Heart left ventricle (tissue), 16 donors: ENCODE results near the gene EPB41. TPM values are rescaled to one million over a fixed set of nuclear protein-coding genes. Genes with fewer than 3 reads are reported as not detected.

ENCODE experiments used
- ATAC-seq, 4 donors: fragments of 200-7000 bp; cut with Tn5 transposase; one replicate each; pipeline ENCODE4 v1.9.1; 2020 to 2022; ENCODE audit warnings: moderate library complexity in 4 of 4, mild to moderate bottlenecking in 3 of 4, moderate number of reproducible peaks in 1 of 4
- DNase-seq, 5 donors: peaks; one replicate each; pipeline ENCODE4 v3.0.0-alpha.2; 2020
- H3K27ac ChIP-seq, 12 donors: fragments of 200-600 bp; sonication (generic) in 4 of 12; one replicate each; pipeline versions ENCODE4 v1.5.0 to v1.8.0; 2016 to 2022; ENCODE audit warnings: mild to moderate bottlenecking in 2 of 12
- H3K27me3 ChIP-seq, 9 donors: fragments of 200-600 bp; sonication (generic) in 2 of 9; one replicate each; pipeline versions ENCODE4 v1.5.1 to v1.8.0; 2016 to 2022; ENCODE audit warnings: mild to moderate bottlenecking in 3 of 9
- H3K36me3 ChIP-seq, 9 donors: fragments of 200-600 bp; sonication (generic) in 2 of 9; one replicate each; pipeline versions ENCODE4 v1.5.0 to v1.8.0; 2018 to 2022; ENCODE audit warnings: mild to moderate bottlenecking in 2 of 9
- H3K4me1 ChIP-seq, 12 donors: fragments of 200-600 bp; sonication (generic) in 4 of 12; one replicate each; pipeline versions ENCODE4 v1.5.0 to v1.8.0; 2016 to 2022; ENCODE audit warnings: mild to moderate bottlenecking in 3 of 12
- H3K4me3 ChIP-seq, 12 donors: fragments of 200-600 bp; sonication (generic) in 4 of 12; one replicate each; pipeline versions ENCODE4 v1.5.0 to v1.8.0; 2017 to 2022; ENCODE audit warnings: mild to moderate bottlenecking in 9 of 12, moderate library complexity in 4 of 12
- H3K9me3 ChIP-seq, 12 donors: fragments of 200-600 bp; sonication (generic) in 4 of 12; one replicate each; pipeline versions ENCODE4 v1.5.0 to v1.8.0; 2016 to 2022; ENCODE audit warnings: mild to moderate bottlenecking in 1 of 12
- CTCF ChIP-seq, 12 donors: fragments of 200-600 bp; sonication (generic) in 4 of 12; IDR thresholded peaks; one replicate each; pipeline versions ENCODE4 v1.5.0 to v1.8.0; 2018 to 2022; ENCODE audit warnings: antibody characterized with exemption in 12 of 12, mild to moderate bottlenecking in 5 of 12
- POLR2A ChIP-seq, 2 donors: fragments of 450-650 bp; IDR thresholded peaks; one replicate each; pipeline ENCODE4 v1.6.1; 2017; ENCODE audit warnings: antibody characterized with exemption in 2 of 2, mild to moderate bottlenecking in 2 of 2, moderate library complexity in 2 of 2
- WGBS, 4 donors: extraction: QIAGEN DNeasy Blood & Tissue Kit in 2 of 4; methylation state at CpG; one replicate each; pipeline versions ENCODE4 v1.1.5 to v1.1.7; 2013 to 2018; 5-methylcytosine and 5-hydroxymethylcytosine counted together
- intact Hi-C, 10 donors: fragments of 100-400 bp; cut with DNase I; formaldehyde crosslinking; loops; one replicate each; pipeline versions ENCODE4 v1.11.1 to v1.14.2; 2022
- polyA plus RNA-seq, 2 donors: library from polyadenylated mRNA; stranded (reverse); fragments of 200-250 nt; gene quantifications; one replicate each; pipeline ENCODE4 v1.2.3, GENCODE V29; 2013
- total RNA-seq, 9 donors: library from RNA; depleted of rRNA in 2 of 9; stranded (reverse); fragments of >200 nt in 2 of 9; fragmentation: NEBNext Ultra II Directional in 3 of 9; extraction: Animal tissue kit (Norgen Biotek cat#: 25700) in 3 of 9; gene quantifications; one replicate each; pipeline versions ENCODE4 v1.1.0 to v1.2.4, GENCODE V29; 2016 to 2023
- donor health status: ischemic (EF 13 %, LVEDD 7.1; RV severe dilation, severe dysfunction).
- donor health status: healthy with polysubstance abuse.
- donor health status: DM: no; HTN: yes; CAD: no.
- donor health status: DM: no; HTN: no; CAD: no.
- donor health status: ischemic (EF 25% LVEDD 6.9; RV normal size, moderate dysfunction).
- donor health status: ischemic (EF 25% LVEDD 5.7; RV mildly dilated, moderate dysfunction).
- donor health status: healthy.
- donor health status: DM: yes; HTN: yes; CAD: no.
- donor health status: ischemic (EF 35%, LVEDD 5.7; RV mildly dilated, moderate dysfunction).
- donor health status: nonischemic (EF 11% LVEDD 7.7; RV severe dilation, severe dysfunction).
- donor health status: DM: yes; HTN: yes; CAD: no.
- donor health status: PGD.
- donor health status: ischemic (EF 29% LVEDD 5.4; RV normal size, mild dysfunction).
- donor health status: nonischemic (EF 23%, LVEDD 6.1; RV moderate dilation, normal function).

Gene EPB41
- total and polyA plus RNA-seq, 11 donors: 7.8 to 34.4 (median 20.1) TPM

- DNase-seq (no peak), ATAC-seq (peak in 3 of 4 donors; percentile 42 to 73 (median 67))
- Histone ChIP-seq H3K27ac (peak overlapping the region in 10 of 12 donors; percentile 5 to 70 (median 42)), H3K36me3 (peaks cover 4 to 100% (median 89%) of the 10 kb centered on the region in 9 donors), H3K27me3 (no peaks in the 10 kb centered on the region), H3K4me1 (peaks cover 5 to 44% (median 27%) of the 10 kb centered on the region in 12 donors), H3K4me3 (no peak overlapping the region), H3K9me3 (no peaks in the 10 kb centered on the region)
- intact Hi-C loops: no loop called here
- TF ChIP-seq CTCF (IDR thresholded peaks at IDR 0.05) (no peak), POLR2A (IDR thresholded peaks at IDR 0.05) (no peak)
- WGBS, 4 donors: 20 to 34% (median 23%) methylated on average over 10 of the region's 10 CpGs
Measured at GRCh38 chr1:29156543-29157268, 242.3 kb downstream of the EPB41 start.

GRCh38 chr1:29157269-29157601 lies 242.9 kb downstream of the EPB41 start:
- whole genome bisulfite sequencing, 4 donors: 49 to 64% (median 61%) methylated on average over 3 of the region's 3 CpGs
- TF ChIP-seq POLR2A (IDR thresholded peaks at IDR 0.05) (no peak), CTCF (IDR thresholded peaks at IDR 0.05) (no peak)
- Histone ChIP-seq H3K9me3 (no peaks in the 10 kb centered on the region), H3K27me3 (no peaks in the 10 kb centered on the region), H3K4me1 (peaks cover 8 to 49% (median 32%) of the 10 kb centered on the region in 12 donors), H3K4me3 (no peak overlapping the region), H3K27ac (peak overlapping the region in 5 of 12 donors; percentile 5 to 59 (median 36)), H3K36me3 (peaks cover 4 to 99% (median 84%) of the 10 kb centered on the region in 9 donors)
- DNase-seq (no peak), ATAC-seq (no peak)
- intact Hi-C loops: no loop called here

GRCh38 chr1:29159773-29160172 lies 245.4 kb downstream of the EPB41 start:
- 55 to 65% (median 61%) methylated on average over 3 of the region's 3 CpGs for WGBS, 4 donors
- peaks cover 0 to 95% (median 73%) of the 10 kb centered on the region in 9 donors for H3K36me3 ChIP-seq
- ATAC-seq: no peak
- H3K4me1 ChIP-seq: peaks cover 8 to 63% (median 41%) of the 10 kb centered on the region in 12 donors
- H3K4me3 ChIP-seq: no peak overlapping the region
- intact Hi-C loops: no loop called here
- no peak for TF ChIP-seq POLR2A (IDR thresholded peaks at IDR 0.05)
- TF ChIP-seq CTCF (IDR thresholded peaks at IDR 0.05): no peak
- no peak overlapping the region for H3K27ac ChIP-seq
- DNase-seq: no peak
- H3K9me3 ChIP-seq: no peaks in the 10 kb centered on the region
- H3K27me3 ChIP-seq: no peaks in the 10 kb centered on the region

DNA sequence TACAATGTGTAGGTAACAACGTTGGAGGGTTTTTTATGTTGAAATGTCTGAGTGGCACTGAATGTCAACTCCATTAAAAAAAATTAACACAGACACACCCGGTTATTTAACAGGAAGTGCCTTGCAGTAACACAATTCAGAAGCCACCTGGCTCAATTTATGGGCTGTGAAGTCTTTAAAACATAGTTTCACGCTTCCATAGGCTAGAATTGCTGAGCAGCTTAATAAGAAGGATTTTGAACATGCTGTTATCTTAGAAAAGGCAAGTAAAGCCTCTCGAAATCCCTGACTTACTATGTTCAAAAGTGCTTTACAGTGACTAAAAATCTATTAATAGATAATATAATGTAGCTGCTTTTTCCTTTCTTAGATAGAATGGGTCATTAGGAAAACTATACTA lies 247.7 kb downstream of the EPB41 start:
- H3K4me1 ChIP-seq: peaks cover 6 to 66% (median 34%) of the 10 kb centered on the region in 12 donors
- intact Hi-C loops: no loop called here

More for the DNA sequence above, 247.7 kb downstream of the EPB41 start:
- ATAC-seq: no peak
- no peak for TF ChIP-seq CTCF (IDR thresholded peaks at IDR 0.05)
- no peak for TF ChIP-seq POLR2A (IDR thresholded peaks at IDR 0.05)
- 46 to 61% (median 50%) methylated on average over 4 of the region's 4 CpGs for WGBS, 4 donors
- Histone ChIP-seq H3K36me3 (peaks cover 0 to 95% (median 72%) of the 10 kb centered on the region in 9 donors), H3K9me3 (no peaks in the 10 kb centered on the region), H3K4me3 (no peak overlapping the region), H3K27ac (peak overlapping the region in 1 of 12 donors; percentile 5), H3K27me3 (no peaks in the 10 kb centered on the region)
- no peak for DNase-seq
